GM19099 (cell line): ENCODE data around the gene TRAP1.

Source experiments
- POLR2A ChIP-seq: IDR thresholded peaks from 3 replicates; pipeline ENCODE4 v1.6.1; 2011; ENCODE audit warnings: low read depth; ENCODE audit not compliant: insufficient read length; ENCODE audit errors: extremely low read depth

TRAP1 gene

GRCh38 chr16:3717235-3718018 lies at the start of gene TRAP1:
Gene TRAP1, minus strand, starts transcription at chr16:3717524. Its CDS starts 16 bp downstream, at chr16:3717508.
- peak; percentile 95 for TF ChIP-seq POLR2A

- no peak for TF ChIP-seq POLR2A
These were observed 48.9 kb upstream of the TRAP1 start for GRCh38 chr16:3766177-3766576.

GRCh38 chr16:3764409-3764808 lies 47.1 kb upstream of the TRAP1 start:
- TF ChIP-seq POLR2A = no peak

DNA sequence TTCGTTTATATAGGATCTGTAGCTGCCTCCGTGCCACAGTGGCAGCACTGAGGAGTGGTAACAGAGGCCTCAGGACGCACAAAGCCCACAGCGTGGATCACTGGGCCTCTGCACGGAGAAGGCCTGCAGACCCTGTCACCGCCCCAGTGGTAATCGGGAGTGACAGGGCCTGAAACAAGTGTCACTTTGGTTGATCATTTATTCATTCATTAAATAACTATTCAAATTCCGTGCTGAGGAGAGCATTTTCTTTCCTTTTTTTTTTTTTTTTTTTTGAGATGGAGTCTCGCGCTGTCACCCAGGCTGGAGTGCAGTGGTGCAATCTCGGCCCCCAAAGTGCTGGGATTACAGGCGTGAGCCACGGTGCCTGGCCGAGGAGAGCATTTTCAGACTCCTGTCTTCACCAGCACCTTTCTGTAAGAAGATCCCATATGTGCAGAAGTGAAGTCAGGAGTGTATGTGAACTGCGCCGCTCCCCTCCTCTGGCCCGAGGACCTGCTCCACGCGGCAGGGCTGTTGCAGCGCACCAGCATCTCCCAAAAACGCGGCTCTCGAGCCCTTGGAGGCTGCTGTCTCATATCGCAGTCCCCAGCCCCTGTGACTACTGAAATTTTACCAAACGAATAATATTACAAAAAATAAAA lies 44.9 kb upstream of the TRAP1 start:
- TF ChIP-seq POLR2A = no peak

GRCh38 chr16:3761375-3762106 lies 44.2 kb upstream of the TRAP1 start:
- TF ChIP-seq POLR2A = no peak

- no peak for TF ChIP-seq POLR2A
These were observed 43.2 kb upstream of the TRAP1 start for GRCh38 chr16:3760518-3760917.

DNA sequence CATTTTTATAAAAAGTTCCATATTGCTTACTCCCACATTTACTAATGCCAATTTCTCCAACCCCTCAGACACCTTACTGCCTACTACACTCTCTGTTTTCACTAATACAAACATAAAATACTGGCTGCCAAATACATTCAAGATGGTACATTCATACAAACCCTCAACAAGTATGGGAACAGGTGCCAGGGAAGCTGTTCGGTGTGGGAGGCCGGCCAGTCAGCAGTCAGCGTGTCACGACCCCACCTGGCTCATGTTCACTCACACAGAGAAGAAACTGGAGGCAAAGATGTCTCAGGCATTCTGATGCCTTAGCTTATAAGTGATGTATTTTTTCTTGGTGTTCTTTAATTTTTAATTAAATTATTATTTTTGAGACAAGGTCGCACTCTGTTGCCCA lies 42.4 kb upstream of the TRAP1 start:
- TF ChIP-seq POLR2A = no peak

GRCh38 chr16:3756113-3756512 lies 38.8 kb upstream of the TRAP1 start:
- TF ChIP-seq POLR2A = no peak

DNA sequence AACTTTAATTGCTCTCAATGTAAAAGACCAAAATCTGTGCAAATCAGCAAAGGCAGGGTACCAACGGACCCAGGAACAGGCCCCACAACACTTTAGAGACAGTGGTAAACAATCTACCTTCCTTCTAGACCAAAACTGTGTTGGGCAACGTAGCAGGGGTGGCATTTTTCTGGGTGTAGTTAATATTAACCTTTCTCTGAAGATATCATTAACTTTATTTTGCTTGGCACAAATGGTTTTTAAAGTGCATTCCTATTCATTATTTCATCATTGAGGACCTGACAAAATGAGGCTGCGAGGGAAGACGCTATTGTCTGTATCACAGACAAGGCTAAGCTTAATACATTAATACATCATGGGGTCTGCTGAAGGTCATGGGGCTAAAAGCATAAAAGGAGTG lies 37.9 kb upstream of the TRAP1 start:
- no peak for TF ChIP-seq POLR2A

- no peak for TF ChIP-seq POLR2A
These were observed 37.4 kb upstream of the TRAP1 start for GRCh38 chr16:3754772-3755171.

GRCh38 chr16:3754081-3754703 lies 36.9 kb upstream of the TRAP1 start:
- no peak for TF ChIP-seq POLR2A

GRCh38 chr16:3752984-3753383 lies 35.7 kb upstream of the TRAP1 start:
- no peak for TF ChIP-seq POLR2A

DNA sequence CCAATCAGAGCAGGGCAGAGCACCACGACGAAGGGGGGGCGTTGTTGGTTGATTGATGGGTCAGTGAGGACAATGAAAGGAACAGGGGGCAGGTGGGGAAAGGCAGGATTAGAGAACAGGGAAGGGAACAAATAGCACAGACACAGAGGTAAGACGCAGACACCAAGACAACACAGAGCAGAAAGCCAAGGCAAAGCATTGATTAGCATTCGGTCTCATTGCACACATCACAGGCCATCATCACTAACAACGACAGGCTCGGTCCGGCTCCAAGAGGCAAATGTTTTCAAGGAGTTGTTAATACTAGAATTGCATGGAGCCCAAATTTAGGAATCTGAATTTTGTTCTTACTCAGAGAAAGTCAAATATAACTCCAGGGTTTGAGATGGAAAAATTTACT lies 34.6 kb upstream of the TRAP1 start:
- TF ChIP-seq POLR2A = no peak

DNA sequence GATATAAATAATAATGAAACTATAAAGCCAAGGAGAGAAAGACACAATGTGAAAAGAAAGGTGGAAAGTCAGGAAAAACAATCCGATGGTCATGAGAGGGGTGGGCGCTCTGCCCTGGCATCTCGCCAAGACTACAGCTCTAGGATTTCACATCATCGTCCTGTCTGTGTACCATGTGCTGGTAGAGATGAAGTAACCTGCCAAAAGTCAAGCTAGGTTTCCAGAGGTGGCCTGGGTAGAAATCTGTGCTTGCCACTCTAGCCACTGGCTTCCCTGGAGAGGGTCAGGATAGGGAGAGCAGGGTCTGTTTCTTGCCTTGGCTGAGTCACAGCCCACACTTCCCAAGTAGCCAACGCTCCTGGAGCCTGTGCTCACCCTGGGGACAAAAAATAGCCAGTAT lies 31.0 kb upstream of the TRAP1 start:
- no peak for TF ChIP-seq POLR2A

DNA sequence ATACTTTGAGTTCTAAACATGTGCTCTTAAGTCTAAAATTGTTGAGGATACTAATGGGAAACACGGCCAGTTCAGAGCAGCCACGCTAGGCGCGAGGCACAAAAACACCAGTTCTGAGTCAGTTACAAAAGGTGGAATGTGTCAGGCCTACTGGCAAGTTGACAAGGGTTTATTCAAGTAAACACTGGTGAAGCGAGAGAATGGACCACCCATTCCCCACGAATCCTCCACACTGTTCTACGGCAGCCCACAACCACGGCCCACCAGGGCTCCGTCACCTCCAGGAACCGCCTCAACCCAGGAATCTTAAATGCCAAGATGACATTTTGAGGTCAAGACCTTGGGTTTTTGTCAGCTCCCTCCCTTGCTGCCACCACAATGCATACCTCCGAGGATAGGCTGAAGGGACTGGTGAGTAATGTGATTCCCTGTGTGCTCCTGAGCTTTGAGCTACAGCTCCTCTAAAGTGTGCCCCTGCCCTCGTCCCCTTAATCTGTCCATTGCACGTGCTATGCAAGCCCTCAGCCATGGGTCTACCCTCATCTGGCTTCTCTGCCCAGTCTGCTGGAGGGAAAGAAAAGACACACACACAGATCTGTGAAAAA lies 28.5 kb upstream of the TRAP1 start:
- no peak for TF ChIP-seq POLR2A
